HG02884 (cell line): ENCODE measurements around the gene CTNNAL1.
"Not testable (repeated sequence)": the region's sequence is repeated elsewhere in the genome, so short reads cannot be mapped to it uniquely, and the experiment has no call there.

Source experiments
- ATAC-seq: cut with Tn5 transposase; IDR thresholded peaks from one replicate; pipeline ENCODE4 v1.9.1; 2021; ENCODE audit warnings: mild to moderate bottlenecking, moderate library complexity; ENCODE audit not compliant: unreplicated experiment

Gene CTNNAL1

DNA sequence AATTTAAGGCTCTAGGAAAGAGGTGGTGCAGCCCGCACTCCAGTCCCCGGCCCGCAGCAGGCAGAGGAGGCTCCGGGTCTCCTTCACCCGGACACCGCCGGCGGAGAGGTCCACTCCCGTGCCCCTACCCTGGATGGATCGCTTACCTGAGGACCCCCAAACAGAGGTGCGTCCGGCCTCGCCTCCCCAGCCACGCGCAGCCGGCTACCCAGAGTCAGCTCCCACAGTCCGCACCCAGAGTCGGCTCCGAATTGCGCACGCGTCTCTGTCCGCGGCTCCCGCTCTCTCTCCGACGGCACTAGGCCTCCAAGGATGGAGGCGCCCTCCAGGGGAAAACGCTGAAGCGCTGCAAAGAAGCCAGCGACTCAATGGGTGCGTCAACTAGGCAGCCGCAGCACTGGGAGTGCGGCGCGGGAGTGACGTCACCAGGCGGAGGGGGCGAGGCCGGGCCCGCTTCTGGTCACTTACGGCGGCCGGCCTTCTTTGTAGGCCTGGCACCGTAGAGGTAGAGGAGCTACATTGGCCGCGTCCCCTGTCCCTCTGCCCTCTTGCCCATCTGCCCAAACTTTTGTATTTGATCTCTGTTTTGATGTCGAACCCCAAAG lies 79.5 kb downstream of the CTNNAL1 start, which contains the start of gene ELP1:
Gene ELP1 (minus strand): TSS at position 407 of the 605 bp plus-strand sequence. CDS start 2,978 bp downstream, outside the sequence.
- ATAC-seq, result peak; percentile 84

DNA sequence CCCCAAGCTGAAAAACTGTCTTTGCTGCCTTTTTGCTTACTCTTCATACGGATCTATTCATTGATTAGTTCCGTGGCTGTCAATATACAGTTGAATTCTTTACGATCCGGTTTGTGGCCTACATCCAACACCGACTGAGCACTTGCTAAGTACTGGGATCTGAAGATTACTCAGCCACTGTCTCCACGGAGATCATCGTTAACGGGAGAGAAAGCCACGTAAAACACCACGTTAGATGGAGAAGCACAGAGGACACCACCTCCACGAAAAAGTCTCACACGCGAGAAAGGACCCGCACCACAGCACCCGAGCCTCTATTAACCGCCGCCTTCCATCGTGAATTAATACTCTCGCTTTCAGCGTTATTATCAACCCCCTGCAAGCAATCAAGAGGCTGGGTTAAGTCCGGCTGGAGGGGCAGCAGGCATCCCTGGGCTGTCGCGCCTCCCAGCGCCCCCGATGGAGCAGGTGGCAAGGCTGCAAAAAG lies 80.0 kb downstream of the CTNNAL1 start:
- no peak for ATAC-seq

DNA sequence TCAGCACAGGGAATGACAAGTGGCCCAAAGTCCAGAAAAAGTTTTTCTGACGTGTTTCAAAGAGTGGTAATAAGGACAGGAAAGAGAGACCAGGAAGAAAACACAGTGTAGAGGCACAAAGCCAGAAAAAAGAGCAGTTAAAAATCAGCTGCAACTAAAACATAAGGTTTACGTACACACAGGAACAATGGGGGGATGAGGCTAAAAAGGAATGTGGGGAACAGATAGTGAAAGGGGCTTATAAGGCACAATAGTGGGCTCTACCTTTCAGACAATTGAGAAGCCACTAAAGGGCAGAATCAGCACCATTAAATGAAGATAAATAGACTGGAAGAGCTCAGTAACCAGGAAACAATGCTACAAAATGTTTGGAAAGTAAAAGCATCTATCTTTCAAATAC lies 84.9 kb downstream of the CTNNAL1 start:
- no peak for ATAC-seq

DNA sequence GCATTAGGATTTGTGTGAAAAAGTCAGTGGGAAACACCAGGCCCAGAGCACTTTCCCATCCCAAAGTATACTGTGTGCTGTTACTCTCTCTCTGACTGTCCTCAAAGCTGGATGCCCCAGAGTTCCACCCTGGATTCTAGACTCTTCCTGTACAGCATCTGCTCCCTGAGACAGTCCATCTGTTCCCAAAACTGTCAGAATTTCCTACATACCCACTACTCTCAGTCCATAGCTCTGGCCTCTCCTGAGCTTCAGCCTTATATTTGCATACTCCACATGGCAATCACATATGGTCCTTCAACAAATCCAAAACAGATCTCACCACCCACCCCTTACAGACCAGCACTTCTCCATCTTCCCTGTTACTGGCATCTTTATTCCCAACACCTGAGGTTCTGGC lies 88.8 kb downstream of the CTNNAL1 start:
- ATAC-seq, result no peak

DNA sequence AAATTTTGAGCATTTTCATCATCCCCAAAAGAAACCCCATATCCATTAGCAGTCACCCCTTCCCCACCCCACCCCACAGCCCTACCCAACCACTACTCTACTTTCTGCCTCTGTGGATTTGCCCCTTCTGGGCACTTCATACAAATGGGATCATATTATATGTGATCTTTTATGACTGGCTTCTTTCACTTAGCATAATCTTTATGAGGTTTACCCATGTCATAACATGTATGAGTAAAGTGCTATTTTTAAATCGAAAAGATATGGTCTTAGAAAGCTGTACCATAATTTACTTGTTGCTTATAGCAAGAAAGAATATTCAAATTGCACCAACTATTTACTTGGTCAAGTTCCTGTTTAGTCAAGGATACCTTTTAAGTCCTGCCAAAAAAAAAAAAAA lies 92.1 kb downstream of the CTNNAL1 start:
- ATAC-seq, result no peak

DNA sequence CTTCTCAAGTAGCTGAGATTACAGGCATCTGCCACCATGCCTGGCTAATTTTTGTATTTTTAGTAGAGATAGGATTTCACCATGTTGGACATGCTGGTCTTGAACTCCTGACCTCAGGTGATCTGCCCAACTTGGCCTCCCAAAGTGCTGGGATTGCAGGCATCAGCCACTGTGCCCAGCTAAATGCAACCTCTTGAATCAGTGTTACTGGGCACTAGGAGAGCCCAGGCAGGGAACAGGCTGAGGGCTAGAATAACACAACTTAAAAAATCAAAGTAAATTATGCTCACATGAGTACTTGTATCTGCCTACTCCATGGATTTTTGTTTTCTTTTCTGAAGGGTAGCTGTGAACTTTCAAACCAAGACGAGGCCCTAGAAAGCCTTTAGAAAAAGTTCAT lies 92.9 kb downstream of the CTNNAL1 start:
- not testable (repeated sequence) for ATAC-seq

DNA sequence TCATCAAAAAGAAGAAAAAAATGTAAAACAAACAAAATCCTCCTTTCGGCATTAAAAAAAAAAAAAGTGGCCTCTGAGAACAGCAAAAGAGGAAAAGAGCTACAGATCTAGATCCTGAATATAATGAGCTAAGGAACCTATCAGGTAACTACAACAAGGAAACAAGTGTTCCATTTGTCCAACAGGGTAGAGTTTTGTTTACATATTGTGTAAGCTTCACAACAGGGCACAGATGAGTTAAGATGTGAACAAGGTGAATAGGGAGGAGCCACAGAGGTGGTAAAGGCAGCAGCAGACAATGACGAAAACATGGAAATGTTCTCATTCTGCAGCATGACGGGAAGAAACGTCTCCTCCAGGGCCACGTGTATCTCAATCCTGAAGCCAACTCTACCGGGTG lies 93.8 kb downstream of the CTNNAL1 start:
- ATAC-seq, result no peak

DNA sequence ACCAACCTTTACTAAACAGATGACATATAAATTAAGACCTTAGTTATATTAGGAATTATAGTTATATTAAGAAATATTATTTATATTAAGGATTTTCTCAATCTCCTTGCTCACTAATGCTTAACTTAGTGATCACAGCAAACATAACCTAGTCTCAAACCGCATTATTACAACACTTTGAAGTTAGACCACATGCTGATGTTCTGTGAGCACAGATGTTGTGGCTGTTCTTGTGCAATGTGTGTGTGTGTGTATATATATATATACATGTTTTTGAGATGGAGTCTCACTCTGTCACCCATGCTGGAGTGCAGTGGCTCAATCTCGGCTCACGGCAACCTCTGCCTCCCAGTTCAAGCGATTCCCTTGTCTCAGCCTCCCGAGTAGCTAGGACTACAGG lies 99.9 kb downstream of the CTNNAL1 start:
- ATAC-seq, result no peak

DNA sequence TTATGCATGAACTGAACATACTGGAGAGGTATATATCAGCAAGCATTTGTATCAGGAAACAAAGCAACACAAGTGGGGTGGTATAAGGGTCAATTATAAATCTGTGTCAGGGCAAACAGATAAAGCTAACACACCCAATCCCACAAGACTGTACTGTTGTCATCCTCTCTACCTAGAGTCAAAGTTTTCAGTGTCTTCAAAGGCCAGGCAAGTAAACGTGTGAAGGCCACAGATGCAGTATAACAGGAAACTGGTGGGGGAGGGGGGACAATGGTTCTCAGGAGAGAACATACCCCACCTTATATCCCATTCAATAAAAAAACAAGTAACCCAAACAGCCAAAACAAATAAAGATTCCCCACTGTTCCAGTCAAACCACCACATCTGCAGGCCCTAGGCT lies 101.5 kb downstream of the CTNNAL1 start:
- ATAC-seq, result no peak

DNA sequence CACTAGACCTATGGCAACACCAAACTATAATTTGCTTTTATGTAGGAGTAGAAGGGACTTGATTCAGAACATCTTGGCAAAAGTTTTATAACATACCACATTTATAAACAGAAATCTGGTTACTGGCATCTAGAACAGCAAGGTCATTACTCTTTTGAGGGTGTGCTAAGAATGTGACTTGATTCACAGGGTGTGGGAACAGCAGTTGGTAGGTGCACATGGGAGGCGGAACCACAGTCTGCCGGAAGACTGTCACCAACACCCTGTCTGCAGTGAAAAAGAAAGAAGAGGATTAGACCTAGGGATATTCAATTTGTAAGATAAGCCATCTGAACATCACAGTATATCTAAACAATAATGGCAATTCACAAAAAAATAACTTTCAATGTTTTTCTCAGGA lies 102.4 kb downstream of the CTNNAL1 start:
- no peak for ATAC-seq

DNA sequence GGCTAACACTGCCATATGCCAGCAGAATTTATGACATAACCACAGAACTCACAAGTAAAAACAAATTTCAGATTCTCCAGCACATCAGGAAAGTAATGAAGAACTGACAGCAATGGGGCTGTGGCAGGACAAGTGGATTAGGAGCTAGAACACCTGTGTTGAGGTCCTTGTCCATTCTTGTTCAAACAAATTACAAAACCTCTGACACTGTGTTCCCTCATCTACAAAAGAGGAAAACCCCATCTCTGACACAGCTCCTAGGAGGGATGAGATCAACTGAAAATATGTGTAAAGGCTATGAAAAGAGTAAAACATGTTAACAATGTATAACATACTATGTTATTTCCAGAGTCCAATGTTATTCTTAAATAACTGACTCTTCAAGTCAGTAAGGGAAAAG lies 102.9 kb downstream of the CTNNAL1 start:
- no peak for ATAC-seq

DNA sequence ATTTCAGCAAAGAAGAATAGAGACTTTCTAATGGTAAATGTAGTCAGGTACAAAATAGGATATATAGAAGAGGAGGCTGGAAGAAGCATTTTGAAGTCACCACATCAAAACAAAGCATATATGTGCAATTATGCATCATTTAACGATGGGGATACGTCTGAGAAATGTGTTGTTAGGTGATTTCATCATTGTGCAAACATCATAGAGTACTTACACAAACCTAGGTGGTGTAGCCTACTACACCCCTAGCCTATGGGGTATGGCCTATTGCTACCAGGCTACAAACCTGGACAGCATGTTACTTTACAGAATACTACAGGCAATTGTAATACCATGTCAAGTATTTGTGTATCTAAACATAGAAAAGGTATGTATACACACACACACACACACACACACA lies 107.8 kb downstream of the CTNNAL1 start:
- no peak for ATAC-seq

DNA sequence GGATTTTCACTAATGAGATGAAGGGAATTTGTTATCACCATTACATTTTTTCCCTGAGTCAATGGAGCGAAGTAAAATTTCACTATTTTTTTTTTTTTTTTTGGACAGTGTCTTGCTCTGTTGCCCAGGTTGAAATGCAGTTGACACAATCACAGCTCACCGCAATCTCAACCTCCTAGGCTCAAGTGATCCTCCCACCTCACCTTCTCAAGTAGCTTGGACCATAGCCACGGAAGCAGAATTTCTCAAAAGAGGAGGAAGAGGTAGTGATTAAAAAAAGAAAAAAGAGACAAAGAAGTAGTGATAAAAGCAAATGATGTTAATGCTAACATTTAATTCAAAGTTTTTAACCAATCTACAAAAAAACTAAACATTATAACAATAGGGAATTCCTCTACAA lies 109.1 kb downstream of the CTNNAL1 start:
- ATAC-seq, result no peak

DNA sequence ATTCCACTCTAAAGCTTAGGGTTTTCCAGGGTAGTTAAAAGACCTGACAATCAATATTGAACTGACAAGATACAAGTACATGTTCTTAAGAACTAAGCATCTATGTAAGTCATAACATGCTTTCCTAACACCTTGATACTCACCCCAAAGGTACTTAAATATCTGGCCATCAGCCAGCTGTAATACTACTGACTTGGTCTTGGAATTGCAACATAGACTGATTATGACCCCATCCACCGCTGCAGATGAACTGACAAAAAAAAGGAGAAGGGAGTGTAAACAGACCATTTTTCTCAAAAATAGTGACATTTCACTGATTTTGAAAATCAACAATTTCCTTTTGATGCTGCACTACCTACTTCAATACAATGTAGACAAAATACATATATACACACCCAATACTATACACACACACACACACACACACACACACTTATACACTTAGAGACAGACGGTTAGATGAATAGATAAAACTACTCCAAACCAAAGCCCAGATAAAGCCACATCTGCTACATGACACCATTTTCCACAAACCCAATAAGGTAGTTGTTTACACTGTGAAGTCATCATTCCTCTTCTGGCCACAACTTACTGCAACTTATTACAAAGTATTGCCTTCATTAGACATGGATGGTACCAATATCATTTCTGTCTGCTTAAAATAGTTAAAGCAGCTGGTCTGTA lies 109.7 kb downstream of the CTNNAL1 start:
- ATAC-seq, result no peak

DNA sequence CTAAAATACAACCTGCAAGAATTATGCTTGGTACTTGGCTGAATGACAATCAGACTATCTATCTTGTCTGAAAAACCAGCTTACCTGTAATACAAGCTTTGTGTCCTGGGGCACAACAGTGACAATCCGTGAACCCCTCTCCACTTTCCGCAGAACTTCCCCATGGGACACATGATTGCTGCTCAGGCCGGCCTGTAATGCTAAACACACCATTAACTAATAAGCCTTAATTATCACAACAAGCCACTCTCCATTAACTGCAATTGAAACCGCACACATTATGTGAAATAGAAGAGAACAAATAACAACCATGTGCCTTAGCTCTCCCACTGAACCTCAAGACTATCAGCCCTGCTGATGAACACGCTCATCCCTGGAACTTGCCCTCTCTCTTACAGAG lies 113.1 kb downstream of the CTNNAL1 start:
- no peak for ATAC-seq

DNA sequence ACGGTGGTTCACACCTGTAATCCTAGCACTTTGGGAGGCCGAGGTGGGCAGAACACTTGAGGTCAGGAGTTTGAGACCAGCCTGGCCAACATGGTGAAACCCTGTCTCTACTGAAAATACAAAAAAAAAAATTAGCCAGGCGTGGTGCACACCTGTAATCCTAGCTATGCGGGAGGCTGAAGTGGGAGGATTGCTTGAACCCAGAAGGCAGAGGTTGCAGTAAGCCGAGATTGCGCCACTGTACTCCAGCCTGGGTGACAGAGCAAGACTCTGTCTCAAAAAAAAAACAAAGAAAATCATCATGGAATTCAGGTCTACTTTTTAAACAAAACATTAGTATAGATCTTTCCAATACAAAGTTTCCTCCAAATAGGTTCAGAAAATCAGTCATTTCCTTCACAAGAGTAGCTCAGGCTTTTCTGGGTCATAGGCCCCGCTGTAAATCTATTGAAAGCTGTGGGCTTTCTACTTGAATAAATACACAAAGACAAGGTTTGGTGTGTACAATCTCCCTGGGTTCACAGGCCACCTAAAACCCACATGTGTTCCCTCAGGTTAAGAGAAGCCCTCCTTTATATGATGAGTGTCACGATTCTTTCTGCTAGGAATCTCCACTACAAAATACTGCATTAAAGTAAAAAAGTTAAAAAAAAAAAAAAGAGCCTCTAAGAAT lies 114.1 kb downstream of the CTNNAL1 start:
- not testable (repeated sequence) for ATAC-seq

DNA sequence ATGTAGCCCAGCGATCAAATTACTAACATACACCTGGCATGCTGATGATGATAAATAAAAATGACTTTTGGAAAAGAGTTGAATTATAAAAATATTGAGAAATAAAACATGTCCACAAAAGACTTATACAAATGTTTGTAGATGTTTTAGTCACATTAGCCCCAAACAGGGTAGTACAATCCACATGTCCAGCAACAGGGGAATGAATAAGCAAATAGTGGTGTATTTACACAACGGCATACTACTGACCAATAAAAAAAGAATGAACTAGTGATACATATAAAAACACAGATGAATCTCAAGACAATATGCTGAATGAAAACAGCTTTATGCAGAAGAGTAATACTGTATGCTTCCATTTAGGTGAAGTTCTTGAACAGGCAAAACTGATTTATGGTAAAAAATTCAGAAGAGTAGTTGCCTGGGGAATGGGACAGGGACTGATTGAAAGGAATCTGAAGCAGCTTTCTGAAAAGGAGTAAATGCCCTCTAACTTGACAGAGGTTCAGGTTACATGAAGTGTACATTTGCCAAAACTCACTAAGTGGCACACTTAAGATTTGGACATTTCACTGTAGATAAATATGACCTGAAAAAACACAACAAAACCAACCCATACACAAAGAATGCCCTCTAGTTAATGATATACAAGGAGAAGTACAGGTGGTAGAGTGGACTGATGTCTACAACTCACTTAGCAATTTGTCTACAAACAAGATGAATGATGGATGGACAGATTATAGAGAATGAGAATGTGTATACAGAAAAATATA lies 115.8 kb downstream of the CTNNAL1 start:
- no peak for ATAC-seq

DNA sequence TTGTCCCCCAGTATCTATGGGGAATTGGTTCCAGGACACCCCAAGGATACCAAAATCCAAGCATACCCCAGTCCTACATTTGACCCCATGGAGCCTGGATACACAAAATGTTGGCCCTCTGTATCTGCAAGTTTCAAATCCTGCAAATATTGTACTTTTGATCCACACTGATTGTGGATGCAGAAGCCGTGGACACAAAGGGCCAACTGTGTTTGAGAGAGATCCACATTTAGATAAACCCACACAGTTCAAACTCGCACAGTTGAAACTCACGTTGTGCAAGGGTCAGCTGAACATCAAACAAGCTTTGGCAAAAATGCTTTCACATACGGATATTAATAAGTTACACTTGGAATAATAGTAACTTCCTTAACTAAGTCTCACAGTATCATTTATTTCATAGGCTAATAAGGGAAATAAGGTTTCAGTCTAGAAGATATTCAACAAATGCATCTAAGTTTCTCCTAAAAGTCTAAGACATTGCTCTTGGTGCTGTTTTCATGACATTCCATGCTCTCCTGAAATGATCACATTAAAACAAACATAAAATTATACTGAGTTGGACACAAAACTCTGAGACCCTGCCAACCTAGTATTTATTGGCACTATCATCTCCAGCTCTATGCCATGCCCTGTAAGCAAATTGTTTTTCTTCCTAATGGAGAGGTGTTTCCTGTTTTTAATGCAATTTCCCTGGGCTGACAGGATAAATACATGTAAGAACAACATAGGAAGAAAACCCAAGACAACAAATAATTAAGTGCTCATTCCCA lies 118.9 kb downstream of the CTNNAL1 start:
- ATAC-seq, result no peak
